Neural crest cell (in vitro differentiated cells): ENCODE data around the gene SYNE4. TPM values are rescaled to one million over a fixed set of nuclear protein-coding genes. Genes with fewer than 3 reads are reported as not detected.

Experiments used
- DNase-seq: peaks from one replicate; pipeline ENCODE4 v3.0.0; 2021; ENCODE audit warnings: low read depth, mixed read lengths, low spot score
- H3K27ac Mint-ChIP-seq: one replicate; pipeline ENCODE4 v1.8.0; 2021; ENCODE audit warnings: mild to moderate bottlenecking, mixed read lengths; ENCODE audit not compliant: unreplicated experiment
- H3K27me3 Mint-ChIP-seq: 2 replicates; pipeline ENCODE4 v1.8.0; 2021; ENCODE audit warnings: low read depth, mild to moderate bottlenecking, mixed read lengths
- H3K36me3 Mint-ChIP-seq: 2 replicates; pipeline ENCODE4 v1.8.0; 2021; ENCODE audit warnings: low read depth, mild to moderate bottlenecking, mixed read lengths
- H3K4me1 Mint-ChIP-seq: 2 replicates; pipeline ENCODE4 v1.8.0; 2021; ENCODE audit warnings: mixed read lengths
- H3K4me3 Mint-ChIP-seq: one replicate; pipeline ENCODE4 v1.8.0; 2021; ENCODE audit warnings: mild to moderate bottlenecking, mixed read lengths
- H3K9me3 Mint-ChIP-seq: 2 replicates; pipeline ENCODE4 v1.8.0; 2021; ENCODE audit warnings: mixed read lengths
- CTCF ChIP-seq: fragments of 200-600 bp; sonication (generic); conservative IDR thresholded peaks from 2 replicates; pipeline ENCODE4 v1.5.0; 2021; ENCODE audit warnings: antibody characterized with exemption, mild to moderate bottlenecking
- total RNA-seq: library from RNA; stranded (reverse); gene quantifications from 2 replicates; pipeline ENCODE4 v1.2.1, GENCODE V29; 2021

The SYNE4 gene
- total RNA-seq, 1 donor from 2014 or later, result 0.54 TPM

GRCh38 chr19:35990771-35991730 lies 17.6 kb downstream of the SYNE4 start:
- H3K36me3 Mint-ChIP-seq, result no peaks in the 10 kb centered on the region
- H3K9me3 Mint-ChIP-seq, result no peaks in the 10 kb centered on the region
- H3K4me1 Mint-ChIP-seq, result peaks cover 16% of the 10 kb centered on the region
- TF ChIP-seq CTCF, result no peak
- no peak overlapping the region for H3K27ac Mint-ChIP-seq
- peaks cover 47% of the 10 kb centered on the region for H3K27me3 Mint-ChIP-seq
- no peak for DNase-seq
- peak overlapping the region; percentile 44 for H3K4me3 Mint-ChIP-seq

GRCh38 chr19:35990156-35990555 lies 18.5 kb downstream of the SYNE4 start:
- Mint-ChIP-seq H3K36me3 (no peaks in the 10 kb centered on the region), H3K9me3 (no peaks in the 10 kb centered on the region), H3K27me3 (peaks cover 56% of the 10 kb centered on the region), H3K4me3 (peak overlapping the region; percentile 32), H3K27ac (no peak overlapping the region), H3K4me1 (peaks cover 11% of the 10 kb centered on the region)
- TF ChIP-seq CTCF, result no peak
- no peak for DNase-seq

- no peak for DNase-seq
- TF ChIP-seq CTCF, result no peak
- Mint-ChIP-seq H3K9me3 (no peaks in the 10 kb centered on the region), H3K27ac (no peak overlapping the region), H3K36me3 (no peaks in the 10 kb centered on the region), H3K27me3 (peaks cover 67% of the 10 kb centered on the region), H3K4me1 (peaks cover 7% of the 10 kb centered on the region), H3K4me3 (no peak overlapping the region)
Observed at GRCh38 chr19:35988824-35989223, 19.8 kb downstream of the SYNE4 start.

- H3K36me3 Mint-ChIP-seq, result no peaks in the 10 kb centered on the region
- TF ChIP-seq CTCF, result no peak
- no peak overlapping the region for H3K27ac Mint-ChIP-seq
- no peak overlapping the region for H3K4me3 Mint-ChIP-seq
- H3K9me3 Mint-ChIP-seq, result no peaks in the 10 kb centered on the region
- DNase-seq, result no peak
- peaks cover 80% of the 10 kb centered on the region for H3K27me3 Mint-ChIP-seq
- H3K4me1 Mint-ChIP-seq, result peaks cover 7% of the 10 kb centered on the region
Observed at GRCh38 chr19:35987571-35987896, 21.1 kb downstream of the SYNE4 start.

GRCh38 chr19:35986664-35987570 lies 21.7 kb downstream of the SYNE4 start:
- Mint-ChIP-seq H3K27ac (peak overlapping the region; percentile 75), H3K36me3 (no peaks in the 10 kb centered on the region), H3K9me3 (no peaks in the 10 kb centered on the region), H3K27me3 (peaks cover 86% of the 10 kb centered on the region), H3K4me3 (peak overlapping the region; percentile 81), H3K4me1 (peaks cover 7% of the 10 kb centered on the region)
- TF ChIP-seq CTCF, result no peak
- DNase-seq, result no peak
